ENCODE measurements around the gene PSAP. TPM values are rescaled to one million over a fixed set of nuclear protein-coding genes. Genes with fewer than 3 reads are reported as not detected.

The PSAP gene
- polyA plus RNA-seq, 1 donor from 2014 or later = 651 TPM

DNA sequence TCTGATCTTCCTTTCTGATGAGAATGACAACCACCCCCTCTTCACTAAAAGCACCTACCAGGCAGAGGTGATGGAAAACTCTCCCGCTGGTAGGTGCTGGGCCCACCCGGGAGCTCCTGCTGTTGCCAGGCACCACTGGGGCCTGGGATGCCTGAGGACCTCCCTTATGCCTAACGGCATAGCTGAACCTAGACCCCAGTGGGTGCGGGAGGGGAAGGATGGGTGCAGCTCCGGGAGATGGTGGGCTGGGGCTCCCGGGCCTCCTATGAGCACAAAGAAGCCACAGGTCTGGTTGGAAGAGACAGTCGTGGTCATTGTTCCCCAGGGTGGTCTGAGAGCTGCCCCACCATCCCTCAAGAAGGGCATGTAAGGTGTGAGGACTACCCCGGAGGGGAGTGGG is 62.1 kb downstream of the PSAP start:
- Histone ChIP-seq H4K20me1 (ENCODE audit: insufficient read depth) (no peaks in the 10 kb centered on the region), H3K4me3 (ENCODE audit: low read length) (no peak overlapping the region), H3K9ac (ENCODE audit: low read length) (no peak overlapping the region), H3K27me3 (ENCODE audit: insufficient read depth, low read depth, low read length) (no peaks in the 10 kb centered on the region), H3K4me2 (ENCODE audit: low read length) (no peak overlapping the region), H3K9me2 (ENCODE audit: insufficient read depth, low read length) (no peaks in the 10 kb centered on the region), H3K79me2 (replicated peaks; ENCODE audit: insufficient read depth, low read length) (no peaks in the 10 kb centered on the region), H3K36me3 (ENCODE audit: insufficient read depth, low read length) (no peaks in the 10 kb centered on the region), H3F3A (ENCODE audit: insufficient read depth, low read length, poor library complexity, severe bottlenecking) (no peaks in the 10 kb centered on the region), H2AFZ (ENCODE audit: low read depth, low read length) (no peak overlapping the region), H3K9me3 (ENCODE audit: low read length) (no peaks in the 10 kb centered on the region), H3K27ac (ENCODE audit: low read length) (no peak overlapping the region)
- TF ChIP-seq EZH2 (IDR thresholded peaks at IDR 0.05; ENCODE audit: borderline replicate concordance, insufficient read depth, low read length, poor library complexity, severe bottlenecking) (no peak), TAF1 (IDR thresholded peaks at IDR 0.05; ENCODE audit: low read depth) (no peak), SMC3 (conservative IDR thresholded peaks at IDR 0.05; ENCODE audit: poor library complexity) (no peak), RAD21 (conservative IDR thresholded peaks at IDR 0.05) (no peak), MXI1 (conservative IDR thresholded peaks at IDR 0.05; ENCODE audit: poor library complexity, severe bottlenecking) (no peak), EP300 (conservative IDR thresholded peaks at IDR 0.05; ENCODE audit: poor library complexity, severe bottlenecking) (no peak), POLR2AphosphoS5 (IDR thresholded peaks at IDR 0.05) (no peak)
- TF ChIP-seq, protein P1, sequence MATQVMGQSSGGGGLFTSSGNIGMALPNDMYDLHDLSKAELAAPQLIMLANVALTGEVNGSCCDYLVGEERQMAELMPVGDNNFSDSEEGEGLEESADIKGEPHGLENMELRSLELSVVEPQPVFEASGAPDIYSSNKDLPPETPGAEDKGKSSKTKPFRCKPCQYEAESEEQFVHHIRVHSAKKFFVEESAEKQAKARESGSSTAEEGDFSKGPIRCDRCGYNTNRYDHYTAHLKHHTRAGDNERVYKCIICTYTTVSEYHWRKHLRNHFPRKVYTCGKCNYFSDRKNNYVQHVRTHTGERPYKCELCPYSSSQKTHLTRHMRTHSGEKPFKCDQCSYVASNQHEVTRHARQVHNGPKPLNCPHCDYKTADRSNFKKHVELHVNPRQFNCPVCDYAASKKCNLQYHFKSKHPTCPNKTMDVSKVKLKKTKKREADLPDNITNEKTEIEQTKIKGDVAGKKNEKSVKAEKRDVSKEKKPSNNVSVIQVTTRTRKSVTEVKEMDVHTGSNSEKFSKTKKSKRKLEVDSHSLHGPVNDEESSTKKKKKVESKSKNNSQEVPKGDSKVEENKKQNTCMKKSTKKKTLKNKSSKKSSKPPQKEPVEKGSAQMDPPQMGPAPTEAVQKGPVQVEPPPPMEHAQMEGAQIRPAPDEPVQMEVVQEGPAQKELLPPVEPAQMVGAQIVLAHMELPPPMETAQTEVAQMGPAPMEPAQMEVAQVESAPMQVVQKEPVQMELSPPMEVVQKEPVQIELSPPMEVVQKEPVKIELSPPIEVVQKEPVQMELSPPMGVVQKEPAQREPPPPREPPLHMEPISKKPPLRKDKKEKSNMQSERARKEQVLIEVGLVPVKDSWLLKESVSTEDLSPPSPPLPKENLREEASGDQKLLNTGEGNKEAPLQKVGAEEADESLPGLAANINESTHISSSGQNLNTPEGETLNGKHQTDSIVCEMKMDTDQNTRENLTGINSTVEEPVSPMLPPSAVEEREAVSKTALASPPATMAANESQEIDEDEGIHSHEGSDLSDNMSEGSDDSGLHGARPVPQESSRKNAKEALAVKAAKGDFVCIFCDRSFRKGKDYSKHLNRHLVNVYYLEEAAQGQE (IDR thresholded peaks at IDR 0.05; ENCODE audit: borderline replicate concordance) = no peak
- TF ChIP-seq, protein P2, sequence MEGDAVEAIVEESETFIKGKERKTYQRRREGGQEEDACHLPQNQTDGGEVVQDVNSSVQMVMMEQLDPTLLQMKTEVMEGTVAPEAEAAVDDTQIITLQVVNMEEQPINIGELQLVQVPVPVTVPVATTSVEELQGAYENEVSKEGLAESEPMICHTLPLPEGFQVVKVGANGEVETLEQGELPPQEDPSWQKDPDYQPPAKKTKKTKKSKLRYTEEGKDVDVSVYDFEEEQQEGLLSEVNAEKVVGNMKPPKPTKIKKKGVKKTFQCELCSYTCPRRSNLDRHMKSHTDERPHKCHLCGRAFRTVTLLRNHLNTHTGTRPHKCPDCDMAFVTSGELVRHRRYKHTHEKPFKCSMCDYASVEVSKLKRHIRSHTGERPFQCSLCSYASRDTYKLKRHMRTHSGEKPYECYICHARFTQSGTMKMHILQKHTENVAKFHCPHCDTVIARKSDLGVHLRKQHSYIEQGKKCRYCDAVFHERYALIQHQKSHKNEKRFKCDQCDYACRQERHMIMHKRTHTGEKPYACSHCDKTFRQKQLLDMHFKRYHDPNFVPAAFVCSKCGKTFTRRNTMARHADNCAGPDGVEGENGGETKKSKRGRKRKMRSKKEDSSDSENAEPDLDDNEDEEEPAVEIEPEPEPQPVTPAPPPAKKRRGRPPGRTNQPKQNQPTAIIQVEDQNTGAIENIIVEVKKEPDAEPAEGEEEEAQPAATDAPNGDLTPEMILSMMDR (IDR thresholded peaks at IDR 0.05; ENCODE audit: poor library complexity, severe bottlenecking) = no peak

DNA sequence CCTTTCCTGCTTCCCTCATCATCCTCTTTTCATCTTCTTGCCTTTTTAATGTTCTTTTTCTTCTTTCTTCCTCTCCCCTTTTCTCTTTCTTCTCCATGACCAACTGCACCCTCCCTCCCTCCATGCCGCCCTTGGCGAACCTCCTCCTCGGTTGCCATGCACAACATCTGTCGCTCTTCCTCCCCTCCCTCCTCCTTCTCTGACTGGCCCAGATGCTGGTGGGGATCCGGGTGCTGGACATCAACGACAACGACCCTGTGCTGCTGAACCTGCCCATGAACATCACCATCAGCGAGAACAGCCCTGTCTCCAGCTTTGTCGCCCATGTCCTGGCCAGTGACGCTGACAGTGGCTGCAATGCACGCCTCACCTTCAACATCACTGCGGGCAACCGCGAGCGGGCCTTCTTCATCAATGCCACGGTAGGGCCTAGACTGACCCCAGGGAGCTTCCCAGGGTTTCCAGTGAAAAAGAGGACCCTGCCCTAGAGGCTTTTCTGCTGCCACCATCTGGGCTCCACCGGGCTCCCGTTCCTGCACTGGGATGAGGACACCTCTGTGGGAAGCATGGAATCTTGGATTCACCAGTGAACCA is 66.3 kb downstream of the PSAP start:
- TF ChIP-seq, protein P2 (IDR thresholded peaks at IDR 0.05; ENCODE audit: poor library complexity, severe bottlenecking) = no peak
- no peak for TF ChIP-seq RAD21 (conservative IDR thresholded peaks at IDR 0.05)
- TF ChIP-seq POLR2AphosphoS5 (IDR thresholded peaks at IDR 0.05) = no peak
- no peak for TF ChIP-seq SMC3 (conservative IDR thresholded peaks at IDR 0.05; ENCODE audit: poor library complexity)
- no peak for TF ChIP-seq EZH2 (IDR thresholded peaks at IDR 0.05; ENCODE audit: borderline replicate concordance, insufficient read depth, low read length, poor library complexity, severe bottlenecking)
- TF ChIP-seq EP300 (conservative IDR thresholded peaks at IDR 0.05; ENCODE audit: poor library complexity, severe bottlenecking) = no peak
- no peak for TF ChIP-seq MXI1 (conservative IDR thresholded peaks at IDR 0.05; ENCODE audit: poor library complexity, severe bottlenecking)
- TF ChIP-seq, protein P1 (IDR thresholded peaks at IDR 0.05; ENCODE audit: borderline replicate concordance) = no peak
- no peak for TF ChIP-seq TAF1 (IDR thresholded peaks at IDR 0.05; ENCODE audit: low read depth)
- Histone ChIP-seq H4K20me1 (ENCODE audit: insufficient read depth) (no peaks in the 10 kb centered on the region), H3K79me2 (replicated peaks; ENCODE audit: insufficient read depth, low read length) (no peaks in the 10 kb centered on the region), H3K36me3 (ENCODE audit: insufficient read depth, low read length) (no peaks in the 10 kb centered on the region), H2AFZ (ENCODE audit: low read depth, low read length) (no peak overlapping the region), H3K9ac (ENCODE audit: low read length) (no peak overlapping the region), H3K27me3 (ENCODE audit: insufficient read depth, low read depth, low read length) (no peaks in the 10 kb centered on the region), H3K9me2 (ENCODE audit: insufficient read depth, low read length) (no peaks in the 10 kb centered on the region), H3K27ac (ENCODE audit: low read length) (no peak overlapping the region), H3K4me3 (ENCODE audit: low read length) (no peak overlapping the region), H3F3A (ENCODE audit: insufficient read depth, low read length, poor library complexity, severe bottlenecking) (no peaks in the 10 kb centered on the region), H3K4me2 (ENCODE audit: low read length) (no peak overlapping the region), H3K9me3 (ENCODE audit: low read length) (no peaks in the 10 kb centered on the region)

All from neural cell (in vitro differentiated cells).